Measurements from ENCODE around the gene CTNNBIP1. TPM values are rescaled to one million over a fixed set of nuclear protein-coding genes. Genes with fewer than 3 reads are reported as not detected.

Gene CTNNBIP1
- total and polyA plus RNA-seq, 9 of the 15 experiments (the other 6 are each of a cell fraction or from before 2014, with no cell fraction given) = 0.65 to 29.2 (median 14.7) TPM

- TF ChIP-seq AFF1 (IDR thresholded peaks at IDR 0.05; ENCODE audit: low read depth in 1 of 2, partially characterized antibody in 2 of 2) (no peak), HMGXB4 (CRISPR knock-in tag; IDR thresholded peaks at IDR 0.05) (no peak)
- TF ChIP-seq, protein P1, sequence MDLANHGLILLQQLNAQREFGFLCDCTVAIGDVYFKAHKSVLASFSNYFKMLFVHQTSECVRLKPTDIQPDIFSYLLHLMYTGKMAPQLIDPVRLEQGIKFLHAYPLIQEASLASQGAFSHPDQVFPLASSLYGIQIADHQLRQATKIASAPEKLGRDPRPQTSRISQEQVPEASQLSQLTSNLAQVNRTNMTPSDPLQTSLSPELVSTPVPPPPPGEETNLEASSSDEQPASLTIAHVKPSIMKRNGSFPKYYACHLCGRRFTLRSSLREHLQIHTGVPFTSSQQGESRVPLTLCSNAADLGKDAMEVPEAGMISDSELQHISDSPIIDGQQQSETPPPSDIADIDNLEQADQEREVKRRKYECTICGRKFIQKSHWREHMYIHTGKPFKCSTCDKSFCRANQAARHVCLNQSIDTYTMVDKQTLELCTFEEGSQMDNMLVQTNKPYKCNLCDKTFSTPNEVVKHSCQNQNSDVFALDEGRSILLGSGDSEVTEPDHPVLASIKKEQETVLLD (IDR thresholded peaks at IDR 0.05) = no peak
Observed at GRCh38 chr1:9852410-9853248, 57.4 kb downstream of the CTNNBIP1 start (continued).
